ENCODE results near the gene NUP153. TPM values are rescaled to one million over a fixed set of nuclear protein-coding genes. Genes with fewer than 3 reads are reported as not detected.

The NUP153 gene
- total RNA-seq, 1 donor = 44.5 TPM

DNA sequence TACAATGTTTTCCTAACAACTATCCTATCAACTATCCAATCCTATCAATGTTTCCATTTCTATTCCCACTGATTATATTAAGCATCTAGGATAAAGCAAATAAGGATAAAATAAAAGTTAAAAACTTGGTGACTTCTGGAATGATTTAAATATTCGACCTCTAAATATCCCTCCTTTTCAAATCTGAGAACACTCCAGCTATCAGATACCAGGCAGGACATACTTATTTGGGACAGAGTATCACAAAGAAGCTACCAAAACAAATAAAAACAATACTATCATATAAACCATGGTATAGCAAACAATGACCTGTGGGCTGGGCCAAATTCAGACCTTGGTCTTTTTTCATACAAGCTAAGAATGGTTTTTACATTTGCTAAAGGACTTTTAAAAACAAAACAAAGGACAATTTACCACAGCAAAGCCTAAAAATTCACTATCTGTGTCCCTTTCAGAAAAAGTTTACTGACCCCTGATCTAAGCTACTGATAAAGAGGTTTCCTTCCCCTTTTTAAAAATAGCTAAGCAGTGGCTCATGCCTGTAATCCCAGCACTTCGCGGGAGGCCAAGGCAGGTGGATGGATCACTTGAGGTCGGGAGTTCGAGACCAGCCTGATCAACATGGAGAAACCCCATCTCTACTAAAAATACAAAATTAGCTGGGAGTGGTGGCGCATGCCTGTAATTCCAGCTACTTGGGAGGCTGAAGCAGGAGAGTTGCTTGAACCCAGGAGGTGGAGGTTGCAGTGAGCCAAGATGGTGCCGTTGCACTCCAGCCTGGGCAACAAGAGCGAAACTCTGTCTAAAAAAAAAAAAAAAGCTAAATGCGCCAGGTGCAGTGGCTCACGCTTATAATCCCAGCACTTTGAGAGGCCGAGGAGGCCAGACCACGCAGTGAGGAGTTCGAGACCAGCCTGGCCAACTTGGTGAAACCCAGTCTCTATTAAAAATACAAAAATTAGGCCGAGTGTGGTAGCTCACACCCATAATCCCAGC lies 6.0 kb downstream of the NUP153 start:
- no peak for DNase-seq (ENCODE audit: low read depth)
- TF ChIP-seq CTCF (IDR thresholded peaks at IDR 0.05; ENCODE audit: insufficient read depth, low read depth, low read length) = no peak
- no peak overlapping the region for H3K4me3 ChIP-seq (ENCODE audit: low read depth, low read length)

DNA sequence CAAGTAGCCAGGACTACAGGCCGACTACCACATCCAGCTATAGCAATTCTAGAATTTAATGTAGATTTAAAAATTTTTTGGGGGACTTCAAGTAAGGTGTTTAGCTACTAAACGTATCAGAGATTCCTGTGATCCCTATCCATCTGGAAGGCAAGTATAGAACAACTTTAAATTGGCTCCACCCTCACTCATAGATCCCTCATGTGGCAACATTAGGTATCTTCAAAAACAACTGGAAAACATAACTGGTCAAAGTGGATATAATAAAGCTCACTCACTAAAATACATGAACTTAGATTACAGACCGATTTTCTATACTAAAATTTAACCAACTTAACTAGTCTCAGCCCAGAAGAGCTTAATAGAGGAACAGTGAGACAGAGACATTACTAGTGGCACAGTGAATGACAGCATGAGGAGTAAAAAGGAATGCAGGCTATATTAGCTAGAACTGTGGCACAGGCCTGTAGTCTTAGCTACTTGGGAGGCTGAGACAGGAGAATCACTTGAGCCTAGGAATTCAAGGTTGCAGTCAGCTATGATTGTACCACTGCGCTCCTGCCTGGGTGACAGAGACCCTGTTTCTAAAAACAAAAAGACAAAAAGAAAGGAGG lies 14.7 kb downstream of the NUP153 start:
- no peak overlapping the region for H3K4me3 ChIP-seq (ENCODE audit: low read depth, low read length)
- DNase-seq (ENCODE audit: low read depth) = no peak
- no peak for TF ChIP-seq CTCF (IDR thresholded peaks at IDR 0.05; ENCODE audit: insufficient read depth, low read depth, low read length)

DNA sequence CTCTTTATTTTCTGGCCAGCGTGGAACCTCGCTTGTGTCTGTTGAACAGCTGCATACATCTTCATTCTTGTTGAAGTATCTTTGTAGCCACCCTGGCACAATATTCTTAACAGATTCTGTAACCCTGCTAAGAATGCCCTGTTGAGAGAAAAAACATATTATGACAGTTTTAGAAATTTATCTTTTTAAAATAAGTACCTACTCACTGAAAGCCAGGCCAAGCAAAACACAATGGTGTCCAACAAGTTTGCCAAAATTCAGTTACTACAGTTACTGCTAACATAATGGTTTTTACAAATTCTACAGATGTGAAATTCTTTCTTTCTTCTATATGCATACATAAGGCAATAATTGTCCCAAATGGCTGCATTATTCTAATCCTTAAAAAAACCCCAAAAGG lies 18.2 kb downstream of the NUP153 start:
- TF ChIP-seq CTCF (IDR thresholded peaks at IDR 0.05; ENCODE audit: insufficient read depth, low read depth, low read length) = no peak
- no peak overlapping the region for H3K4me3 ChIP-seq (ENCODE audit: low read depth, low read length)
- no peak for DNase-seq (ENCODE audit: low read depth)

- no peak for TF ChIP-seq CTCF (IDR thresholded peaks at IDR 0.05; ENCODE audit: insufficient read depth, low read depth, low read length)
- DNase-seq (ENCODE audit: low read depth) = no peak
These were observed 19.6 kb downstream of the NUP153 start for GRCh38 chr6:17687136-17687535.

GRCh38 chr6:17684134-17684533 lies 22.6 kb downstream of the NUP153 start:
- no peak for TF ChIP-seq CTCF (IDR thresholded peaks at IDR 0.05; ENCODE audit: insufficient read depth, low read depth, low read length)

More at GRCh38 chr6:17687136-17687535, 19.6 kb downstream of the NUP153 start:
- H3K4me3 ChIP-seq (ENCODE audit: low read depth, low read length) = no peak overlapping the region

DNA sequence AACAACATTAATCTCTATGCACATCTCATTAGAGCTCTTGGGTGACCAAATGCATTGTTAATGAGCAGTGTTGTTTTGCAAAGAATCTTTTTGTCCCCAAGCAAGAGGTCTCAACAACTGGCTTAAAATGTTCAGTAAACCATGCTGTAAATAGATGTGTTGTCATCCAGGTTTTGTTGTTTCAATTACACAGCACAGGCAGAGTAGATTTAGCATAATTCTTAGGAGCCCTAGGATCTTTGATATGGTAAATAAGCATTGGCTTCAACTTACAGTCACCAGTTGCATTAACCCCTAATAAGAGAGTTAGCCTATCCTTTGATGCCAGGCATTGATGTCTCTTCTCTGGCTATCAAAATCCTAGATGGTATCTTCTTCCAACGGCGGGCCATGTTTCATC lies 23.3 kb downstream of the NUP153 start:
- no peak for TF ChIP-seq CTCF (IDR thresholded peaks at IDR 0.05; ENCODE audit: insufficient read depth, low read depth, low read length)
- H3K4me3 ChIP-seq (ENCODE audit: low read depth, low read length) = no peak overlapping the region
- no peak for DNase-seq (ENCODE audit: low read depth)

More at GRCh38 chr6:17684134-17684533, 22.6 kb downstream of the NUP153 start:
- no peak for DNase-seq (ENCODE audit: low read depth)
- no peak overlapping the region for H3K4me3 ChIP-seq (ENCODE audit: low read depth, low read length)
